ENCODE data around the gene CCM2. TPM values are rescaled to one million over a fixed set of nuclear protein-coding genes. Genes with fewer than 3 reads are reported as not detected.

CCM2 gene
- total RNA-seq, 2 donors from 2014 or later: 43.0 to 49.7 TPM

DNA sequence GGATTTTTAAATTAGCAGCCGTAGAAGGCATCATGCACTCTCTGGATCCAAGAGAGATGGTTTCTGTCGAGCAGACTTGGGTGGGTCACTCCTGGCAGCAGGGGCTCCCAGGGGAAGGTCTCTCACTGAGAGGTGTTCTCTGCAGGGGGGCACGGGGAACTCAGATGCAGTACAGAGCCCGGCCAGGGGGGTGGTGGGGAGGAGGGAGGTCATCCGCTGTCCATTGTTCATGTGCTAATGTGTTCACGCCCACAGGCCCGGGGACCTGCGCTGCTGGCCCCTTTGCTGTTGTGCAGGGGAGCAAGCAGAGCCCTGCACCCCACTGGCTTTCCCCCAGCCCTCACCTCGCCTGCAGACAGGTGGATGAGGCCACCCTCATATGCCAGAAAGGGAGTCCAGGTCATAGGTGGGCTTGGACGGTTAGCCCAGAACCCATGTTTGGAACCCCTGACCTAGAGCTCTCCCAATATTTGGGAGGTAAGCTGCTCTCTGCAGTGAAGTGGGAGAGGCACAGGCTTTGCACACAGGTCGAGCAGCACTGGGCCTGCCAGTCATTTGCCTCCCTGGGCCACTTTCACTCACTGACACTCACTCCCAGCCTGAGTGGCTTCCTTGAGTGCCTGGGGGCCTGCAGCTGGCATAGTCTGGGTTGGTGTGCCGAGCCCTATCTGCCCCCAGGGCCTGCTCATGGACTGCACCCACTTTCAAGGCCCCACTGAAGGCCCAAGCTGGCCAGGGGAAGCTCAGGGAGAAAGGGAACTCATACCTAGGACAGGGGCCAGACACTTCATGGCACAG, 124.1 kb downstream of the CCM2 start:
- ATAC-seq (ENCODE audit: insufficient number of reproducible peaks, low FRiP score, low read depth): no peak
- Histone ChIP-seq H3K4me3 (no peak overlapping the region), H3K27ac (no peak overlapping the region), H3K36me3 (no peaks in the 10 kb centered on the region), H3K9me3 (no peaks in the 10 kb centered on the region), H3K4me1 (ENCODE audit: control insufficient read depth in 1 of 2, low read depth in 2 of 2) (no peaks in the 10 kb centered on the region), H3K27me3 (replicated peaks; ENCODE audit: insufficient read depth) (no peaks in the 10 kb centered on the region)
- TF ChIP-seq, protein P1, sequence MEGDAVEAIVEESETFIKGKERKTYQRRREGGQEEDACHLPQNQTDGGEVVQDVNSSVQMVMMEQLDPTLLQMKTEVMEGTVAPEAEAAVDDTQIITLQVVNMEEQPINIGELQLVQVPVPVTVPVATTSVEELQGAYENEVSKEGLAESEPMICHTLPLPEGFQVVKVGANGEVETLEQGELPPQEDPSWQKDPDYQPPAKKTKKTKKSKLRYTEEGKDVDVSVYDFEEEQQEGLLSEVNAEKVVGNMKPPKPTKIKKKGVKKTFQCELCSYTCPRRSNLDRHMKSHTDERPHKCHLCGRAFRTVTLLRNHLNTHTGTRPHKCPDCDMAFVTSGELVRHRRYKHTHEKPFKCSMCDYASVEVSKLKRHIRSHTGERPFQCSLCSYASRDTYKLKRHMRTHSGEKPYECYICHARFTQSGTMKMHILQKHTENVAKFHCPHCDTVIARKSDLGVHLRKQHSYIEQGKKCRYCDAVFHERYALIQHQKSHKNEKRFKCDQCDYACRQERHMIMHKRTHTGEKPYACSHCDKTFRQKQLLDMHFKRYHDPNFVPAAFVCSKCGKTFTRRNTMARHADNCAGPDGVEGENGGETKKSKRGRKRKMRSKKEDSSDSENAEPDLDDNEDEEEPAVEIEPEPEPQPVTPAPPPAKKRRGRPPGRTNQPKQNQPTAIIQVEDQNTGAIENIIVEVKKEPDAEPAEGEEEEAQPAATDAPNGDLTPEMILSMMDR (IDR thresholded peaks at IDR 0.05): no peak
- no peak for DNase-seq (ENCODE audit: low spot score)

DNA sequence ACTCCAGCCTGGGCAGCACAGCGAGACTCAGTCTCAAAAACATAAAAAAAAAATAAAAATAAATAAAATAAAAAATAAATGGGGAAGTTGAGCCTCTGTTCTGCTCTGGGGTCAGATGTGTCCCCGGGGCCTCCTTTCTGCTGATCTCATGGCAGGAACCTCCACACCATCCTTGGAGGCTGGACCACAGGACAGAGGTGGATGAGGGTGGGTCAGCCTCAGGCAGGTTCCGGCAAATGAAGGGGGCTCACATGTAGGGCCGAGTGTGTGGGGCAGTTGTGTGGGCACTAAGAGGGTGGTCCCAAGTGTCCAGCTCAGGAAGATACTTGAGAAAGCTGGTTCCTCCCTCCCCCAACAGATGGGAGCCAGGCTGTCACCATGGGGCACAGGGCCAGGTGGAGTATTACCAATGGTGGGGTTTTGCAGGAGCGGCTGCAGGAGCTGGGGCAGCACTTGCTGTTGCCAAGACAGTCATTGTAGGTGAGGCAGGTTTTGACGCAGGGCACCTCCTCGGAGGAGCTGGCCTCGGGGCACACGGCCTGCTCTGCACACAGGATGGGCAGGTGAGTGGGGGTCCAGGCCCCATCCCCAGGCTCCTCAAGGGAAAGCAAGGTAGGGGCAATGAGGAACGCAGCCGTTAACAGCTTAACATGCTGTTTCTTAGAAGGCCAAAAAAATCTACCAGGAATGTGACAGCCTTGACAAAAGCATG, 125.3 kb downstream of the CCM2 start:
- H3K36me3 ChIP-seq: no peaks in the 10 kb centered on the region
- H3K4me3 ChIP-seq: no peak overlapping the region
- no peak for DNase-seq (ENCODE audit: low spot score)
- no peaks in the 10 kb centered on the region for H3K4me1 ChIP-seq (ENCODE audit: control insufficient read depth in 1 of 2, low read depth in 2 of 2)
- no peak overlapping the region for H3K27ac ChIP-seq
- TF ChIP-seq, protein P1 (IDR thresholded peaks at IDR 0.05): no peak
- H3K27me3 ChIP-seq (replicated peaks; ENCODE audit: insufficient read depth): no peaks in the 10 kb centered on the region
- ATAC-seq (ENCODE audit: insufficient number of reproducible peaks, low FRiP score, low read depth): no peak
- H3K9me3 ChIP-seq: no peaks in the 10 kb centered on the region

Other genes with a start within 250 kb of the CCM2 start
- 1,000 to 10,000 TPM; 1,002 to 1,065 TPM for gene PPIA, start 203.5 kb upstream of the CCM2 start, total RNA-seq
- 100 to 1,000 TPM; 103 to 111 TPM for gene H2AZ2, start 152.1 kb upstream of the CCM2 start, total RNA-seq
- 10 to 100 TPM; 18.0 to 31.5 TPM for gene PURB, start 114.7 kb upstream of the CCM2 start, total RNA-seq
- gene MYO1G, start 21.2 kb upstream of the CCM2 start, total RNA-seq: 10 to 100 TPM in 1 of 2 donors, 1 to 10 TPM in 1; 2.0 to 13.8 TPM
- 10 to 100 TPM; 10.8 to 11.1 TPM for gene NACAD, start 88.8 kb downstream of the CCM2 start, total RNA-seq
- 10 to 100 TPM; 47.8 to 67.1 TPM for gene TBRG4, start 111.5 kb downstream of the CCM2 start, total RNA-seq
- gene RAMP3, start 157.6 kb downstream of the CCM2 start, total RNA-seq: 100 to 1,000 TPM in 1 of 2 donors, 10 to 100 TPM in 1; 76.5 to 123 TPM

Measured in thoracic aorta (tissue), 2 donors.